ENCODE data around the gene ROR2.

ROR2 gene

DNA sequence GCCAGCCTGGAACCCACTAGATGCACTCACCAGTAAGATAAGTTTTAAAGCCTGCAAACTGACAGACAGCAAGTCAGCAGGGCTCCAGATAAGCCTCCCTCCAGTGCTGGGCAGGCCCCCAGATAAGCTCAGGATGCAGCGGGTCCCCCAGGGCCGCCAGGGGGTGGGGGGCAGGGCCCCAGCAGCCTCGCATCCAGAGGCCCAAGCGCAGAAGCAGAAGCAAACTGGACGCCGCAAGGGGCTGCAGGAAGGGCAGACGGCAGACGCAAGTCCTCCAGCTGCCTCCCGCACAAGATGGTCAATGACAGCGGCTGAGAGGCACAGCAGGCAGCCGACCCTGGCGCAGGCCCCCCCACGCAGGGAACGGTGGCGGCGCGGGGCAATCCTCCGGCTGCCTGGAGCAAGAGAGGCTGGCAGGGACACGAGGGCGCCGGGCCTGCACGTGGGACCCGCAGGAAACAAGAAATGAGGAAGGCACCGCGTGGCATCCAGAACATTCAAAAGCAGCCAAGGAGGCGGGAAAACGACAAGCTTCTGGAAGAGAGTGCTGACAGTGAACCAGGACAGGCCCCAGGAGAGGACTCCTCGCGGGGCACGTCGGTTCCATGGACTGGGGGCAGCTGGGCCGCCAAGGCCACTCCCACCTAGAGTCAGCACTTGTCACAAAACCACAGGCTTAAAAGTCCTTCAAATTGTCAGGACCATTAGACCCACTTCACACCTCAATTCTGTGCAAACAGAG is 49.8 kb downstream of the ROR2 start:
- Histone ChIP-seq H3K4ac (ENCODE audit: low read length) (peak overlapping the region; percentile 60), H3K36me3 (replicated peaks in 1 of 2; ENCODE audit: control insufficient read depth in 2 of 2, insufficient read depth in 2 of 2, low read length in 2 of 2) (no peaks in the 10 kb centered on the region), H3K18ac (ENCODE audit: low read length) (peak overlapping the region; percentile 86), H3K9me3 (replicated peaks in 1 of 2; ENCODE audit: control insufficient read depth in 2 of 2, insufficient read depth in 1 of 2, low read depth in 1 of 2, low read length in 2 of 2) (no peaks in the 10 kb centered on the region), H3K4me3 (ENCODE audit: low read length in 2 of 2) (no peak overlapping the region), H3K27me3 (ENCODE audit: control insufficient read depth in 3 of 3, insufficient read depth in 3 of 3, low read depth in 1 of 3, low read length in 3 of 3) (no peaks in the 10 kb centered on the region), H3K9ac (ENCODE audit: low read depth, low read length, poor library complexity) (peak overlapping the region; percentile 45), H2BK5ac (ENCODE audit: low read length) (no peak overlapping the region), H3K27ac (replicated peaks; ENCODE audit: low read length) (no peak overlapping the region), H3K4me1 (ENCODE audit: control insufficient read depth in 2 of 2, insufficient read depth in 1 of 2, low read depth in 1 of 2, low read length in 2 of 2) (peaks cover 25 to 30% of the 10 kb centered on the region in 2 donors), H4K91ac (ENCODE audit: low read depth, low read length, poor library complexity) (no peak overlapping the region), H3K79me1 (ENCODE audit: low read depth, low read length) (peaks cover 16% of the 10 kb centered on the region), H2AK5ac (ENCODE audit: low read depth, low read length) (no peak overlapping the region), H2BK12ac (ENCODE audit: low read length) (no peak overlapping the region), H2BK15ac (ENCODE audit: low read length) (peak overlapping the region; percentile 34), H3K14ac (ENCODE audit: low read length) (peak overlapping the region; percentile 33), H3K23ac (ENCODE audit: low read depth, low read length, poor library complexity) (peak overlapping the region; percentile 96), H3K4me2 (ENCODE audit: insufficient read depth, low read length, poor library complexity, severe bottlenecking) (no peak overlapping the region), H2BK120ac (ENCODE audit: low read depth, low read length) (no peak overlapping the region), H2AFZ (ENCODE audit: low read length) (no peak overlapping the region), H4K8ac (ENCODE audit: low read depth, low read length) (no peak overlapping the region)
- no peak for DNase-seq (ENCODE audit: low spot score)
- WGBS, 2 donors (ENCODE audit: extremely low coverage in 2 of 2, insufficient read length in 2 of 2, insufficient replicate concordance in 1 of 2): no CpG with 5 or more reads among the region's 32 CpGs

GRCh38 chr9:91899594-91899993 is 50.4 kb downstream of the ROR2 start:
- no peak overlapping the region for H2AK5ac ChIP-seq (ENCODE audit: low read depth, low read length)
- H3K18ac ChIP-seq (ENCODE audit: low read length): peak overlapping the region; percentile 76
- H2AFZ ChIP-seq (ENCODE audit: low read length): no peak overlapping the region
- H2BK15ac ChIP-seq (ENCODE audit: low read length): no peak overlapping the region
- peak overlapping the region; percentile 12 for H3K23ac ChIP-seq (ENCODE audit: low read depth, low read length, poor library complexity)
- no peak overlapping the region for H3K4me3 ChIP-seq (ENCODE audit: low read length in 2 of 2)
- H3K79me1 ChIP-seq (ENCODE audit: low read depth, low read length): peaks cover 13% of the 10 kb centered on the region
- H3K9ac ChIP-seq (ENCODE audit: low read depth, low read length, poor library complexity): no peak overlapping the region
- H3K4ac ChIP-seq (ENCODE audit: low read length): no peak overlapping the region
- no peak overlapping the region for H3K27ac ChIP-seq (replicated peaks; ENCODE audit: low read length)
- no peak overlapping the region for H2BK5ac ChIP-seq (ENCODE audit: low read length)
- no peak overlapping the region for H4K8ac ChIP-seq (ENCODE audit: low read depth, low read length)
- H4K91ac ChIP-seq (ENCODE audit: low read depth, low read length, poor library complexity): no peak overlapping the region
- no peak overlapping the region for H3K4me2 ChIP-seq (ENCODE audit: insufficient read depth, low read length, poor library complexity, severe bottlenecking)
- no peaks in the 10 kb centered on the region for H3K27me3 ChIP-seq (ENCODE audit: control insufficient read depth in 3 of 3, insufficient read depth in 3 of 3, low read depth in 1 of 3, low read length in 3 of 3)
- no peak overlapping the region for H2BK12ac ChIP-seq (ENCODE audit: low read length)
- H3K4me1 ChIP-seq (ENCODE audit: control insufficient read depth in 2 of 2, insufficient read depth in 1 of 2, low read depth in 1 of 2, low read length in 2 of 2): peaks cover 27 to 32% of the 10 kb centered on the region in 2 donors
- no peaks in the 10 kb centered on the region for H3K36me3 ChIP-seq (replicated peaks in 1 of 2; ENCODE audit: control insufficient read depth in 2 of 2, insufficient read depth in 2 of 2, low read length in 2 of 2)
- no CpG with 5 or more reads among the region's 9 CpGs for WGBS, 2 donors (ENCODE audit: extremely low coverage in 2 of 2, insufficient read length in 2 of 2, insufficient replicate concordance in 1 of 2)
- DNase-seq (ENCODE audit: low spot score): no peak
- H3K9me3 ChIP-seq (replicated peaks in 1 of 2; ENCODE audit: control insufficient read depth in 2 of 2, insufficient read depth in 1 of 2, low read depth in 1 of 2, low read length in 2 of 2): no peaks in the 10 kb centered on the region
- no peak overlapping the region for H3K14ac ChIP-seq (ENCODE audit: low read length)
- H2BK120ac ChIP-seq (ENCODE audit: low read depth, low read length): no peak overlapping the region

- peaks cover 28 to 34% of the 10 kb centered on the region in 2 donors for H3K4me1 ChIP-seq (ENCODE audit: control insufficient read depth in 2 of 2, insufficient read depth in 1 of 2, low read depth in 1 of 2, low read length in 2 of 2)
- peak overlapping the region; percentile 19 for H2BK5ac ChIP-seq (ENCODE audit: low read length)
- no peak overlapping the region for H2BK120ac ChIP-seq (ENCODE audit: low read depth, low read length)
- no peak overlapping the region for H4K8ac ChIP-seq (ENCODE audit: low read depth, low read length)
- no peak overlapping the region for H2BK15ac ChIP-seq (ENCODE audit: low read length)
- H3K4me3 ChIP-seq (ENCODE audit: low read length in 2 of 2): no peak overlapping the region
- no peak overlapping the region for H3K9ac ChIP-seq (ENCODE audit: low read depth, low read length, poor library complexity)
- no peaks in the 10 kb centered on the region for H3K9me3 ChIP-seq (replicated peaks in 1 of 2; ENCODE audit: control insufficient read depth in 2 of 2, insufficient read depth in 1 of 2, low read depth in 1 of 2, low read length in 2 of 2)
- H2BK12ac ChIP-seq (ENCODE audit: low read length): no peak overlapping the region
- H2AFZ ChIP-seq (ENCODE audit: low read length): no peak overlapping the region
- H3K23ac ChIP-seq (ENCODE audit: low read depth, low read length, poor library complexity): peak overlapping the region; percentile 12
- WGBS, 2 donors (ENCODE audit: extremely low coverage in 2 of 2, insufficient read length in 2 of 2, insufficient replicate concordance in 1 of 2): no CpG with 5 or more reads among the region's 2 CpGs
- H3K4me2 ChIP-seq (ENCODE audit: insufficient read depth, low read length, poor library complexity, severe bottlenecking): no peak overlapping the region
- H4K91ac ChIP-seq (ENCODE audit: low read depth, low read length, poor library complexity): no peak overlapping the region
- peak overlapping the region; percentile 49 for H3K18ac ChIP-seq (ENCODE audit: low read length)
- no peaks in the 10 kb centered on the region for H3K36me3 ChIP-seq (replicated peaks in 1 of 2; ENCODE audit: control insufficient read depth in 2 of 2, insufficient read depth in 2 of 2, low read length in 2 of 2)
- peaks cover 13% of the 10 kb centered on the region for H3K79me1 ChIP-seq (ENCODE audit: low read depth, low read length)
- DNase-seq (ENCODE audit: low spot score): no peak
- H2AK5ac ChIP-seq (ENCODE audit: low read depth, low read length): peak overlapping the region; percentile 23
- no peaks in the 10 kb centered on the region for H3K27me3 ChIP-seq (ENCODE audit: control insufficient read depth in 3 of 3, insufficient read depth in 3 of 3, low read depth in 1 of 3, low read length in 3 of 3)
- no peak overlapping the region for H3K4ac ChIP-seq (ENCODE audit: low read length)
- no peak overlapping the region for H3K14ac ChIP-seq (ENCODE audit: low read length)
- no peak overlapping the region for H3K27ac ChIP-seq (replicated peaks; ENCODE audit: low read length)
Observed at GRCh38 chr9:91899219-91899563, 50.8 kb downstream of the ROR2 start.

DNA sequence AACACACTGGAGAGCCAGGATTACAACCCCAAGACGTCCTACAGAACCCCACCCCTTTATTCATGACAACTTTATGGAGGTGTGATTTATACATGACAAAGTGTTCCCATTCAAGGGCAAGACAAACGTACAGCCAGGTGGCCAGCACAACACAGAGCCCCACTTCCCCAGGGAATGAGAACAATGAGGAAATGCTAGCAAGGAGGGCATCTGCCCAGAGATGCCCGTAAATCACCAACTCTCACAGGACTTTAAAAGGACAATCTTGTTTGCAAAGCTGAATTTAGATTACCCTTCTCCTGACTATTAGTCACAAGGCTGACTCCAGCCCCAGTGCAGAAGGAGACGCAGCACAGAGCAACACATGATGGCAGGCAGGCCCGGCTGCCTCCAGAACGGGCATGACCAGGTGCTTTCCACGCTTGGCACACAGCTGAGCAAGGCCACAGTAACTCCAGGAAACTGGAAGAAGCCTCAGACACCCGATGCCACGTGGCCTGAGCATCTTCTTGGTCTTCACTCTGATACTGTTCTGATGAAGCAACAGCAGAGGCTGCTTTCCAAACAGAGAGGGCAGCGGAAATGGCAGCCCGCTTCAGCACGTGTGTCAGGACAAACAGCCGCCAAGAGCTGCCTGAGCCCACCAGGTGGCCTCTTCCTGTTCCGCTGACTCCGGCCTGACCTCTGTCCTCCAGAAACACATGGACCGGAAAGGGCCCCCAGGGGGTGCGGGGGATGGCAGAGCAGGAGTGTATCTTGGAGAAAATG is 51.4 kb downstream of the ROR2 start:
- Histone ChIP-seq H3K36me3 (replicated peaks in 1 of 2; ENCODE audit: control insufficient read depth in 2 of 2, insufficient read depth in 2 of 2, low read length in 2 of 2) (no peaks in the 10 kb centered on the region), H3K27me3 (ENCODE audit: control insufficient read depth in 3 of 3, insufficient read depth in 3 of 3, low read depth in 1 of 3, low read length in 3 of 3) (no peaks in the 10 kb centered on the region), H2AFZ (ENCODE audit: low read length) (no peak overlapping the region), H3K27ac (replicated peaks; ENCODE audit: low read length) (no peak overlapping the region), H2AK5ac (ENCODE audit: low read depth, low read length) (peak overlapping the region; percentile 23), H3K4me2 (ENCODE audit: insufficient read depth, low read length, poor library complexity, severe bottlenecking) (no peak overlapping the region), H3K18ac (ENCODE audit: low read length) (peak overlapping the region; percentile 49), H2BK15ac (ENCODE audit: low read length) (no peak overlapping the region), H3K4me3 (ENCODE audit: low read length in 2 of 2) (peak overlapping the region in 1 of 2 donors; percentile 43), H3K9me3 (replicated peaks in 1 of 2; ENCODE audit: control insufficient read depth in 2 of 2, insufficient read depth in 1 of 2, low read depth in 1 of 2, low read length in 2 of 2) (no peaks in the 10 kb centered on the region), H3K4me1 (ENCODE audit: control insufficient read depth in 2 of 2, insufficient read depth in 1 of 2, low read depth in 1 of 2, low read length in 2 of 2) (peaks cover 28 to 34% of the 10 kb centered on the region in 2 donors), H2BK12ac (ENCODE audit: low read length) (no peak overlapping the region), H3K23ac (ENCODE audit: low read depth, low read length, poor library complexity) (peak overlapping the region; percentile 12), H3K14ac (ENCODE audit: low read length) (no peak overlapping the region), H4K8ac (ENCODE audit: low read depth, low read length) (no peak overlapping the region), H2BK5ac (ENCODE audit: low read length) (peak overlapping the region; percentile 19), H2BK120ac (ENCODE audit: low read depth, low read length) (no peak overlapping the region), H3K79me1 (ENCODE audit: low read depth, low read length) (peaks cover 13% of the 10 kb centered on the region), H3K4ac (ENCODE audit: low read length) (no peak overlapping the region), H3K9ac (ENCODE audit: low read depth, low read length, poor library complexity) (no peak overlapping the region), H4K91ac (ENCODE audit: low read depth, low read length, poor library complexity) (no peak overlapping the region)
- no CpG with 5 or more reads among the region's 17 CpGs for WGBS, 2 donors (ENCODE audit: extremely low coverage in 2 of 2, insufficient read length in 2 of 2, insufficient replicate concordance in 1 of 2)
- no peak for DNase-seq (ENCODE audit: low spot score)
